Measurements from ENCODE around the gene RELT. TPM values are rescaled to one million over a fixed set of nuclear protein-coding genes. Genes with fewer than 3 reads are reported as not detected.
A peak's percentile ranks its signal among the peaks of the same experiment; 100 is the strongest.

RELT gene
- total and polyA plus RNA-seq, 9 of the 15 experiments (the other 6 are each of a cell fraction or from before 2014, with no cell fraction given), result 1.1 to 20.2 (median 7.4) TPM

- Histone ChIP-seq H3K9me3 (replicated peaks; ENCODE audit: control insufficient read depth, insufficient read depth, low read depth, low read length) (no peaks in the 10 kb centered on the region), H3K27me3 (ENCODE audit: control insufficient read depth in 2 of 2, insufficient read depth in 2 of 2, low read length in 2 of 2) (no peaks in the 10 kb centered on the region), H3K4me2 (ENCODE audit: insufficient read depth, low read length) (no peak overlapping the region; the same call in 1 of the 2 replicates), H3K4me3 (no peak overlapping the region), H3K36me3 (ENCODE audit: control insufficient read depth, insufficient read depth, low read length) (peaks cover 12% of the 10 kb centered on the region; the same call in 2 of the 3 replicates), H3K9ac (ENCODE audit: insufficient read depth in 1 of 2, low read depth in 2 of 2, low read length in 2 of 2) (peak overlapping the region in 1 of 2 experiments; percentile 79; a peak in 2 of 4 replicates), H3K27ac (ENCODE audit: extremely low read depth, low read depth, low read length) (no peak overlapping the region), H4K20me1 (replicated peaks; ENCODE audit: control insufficient read depth, insufficient read depth, low read length) (peaks cover 48% of the 10 kb centered on the region), H3K79me2 (ENCODE audit: control insufficient read depth, insufficient read depth, low read length) (peaks cover 79% of the 10 kb centered on the region), H2AFZ (ENCODE audit: low read depth, low read length) (no peak overlapping the region), H3K4me1 (replicated peaks in 1 of 2; ENCODE audit: control insufficient read depth in 2 of 2, insufficient read depth in 2 of 2, low read length in 2 of 2) (peaks cover 41 to 89% of the 10 kb centered on the region in 2 experiments), H3K9me1 (ENCODE audit: control insufficient read depth, insufficient read depth, low read length) (peaks cover 24% of the 10 kb centered on the region)
- ChIA-PET POLR2A (interaction anchor here (0.5 to 1.6 kb wide), 7 partner anchors 9 to 558 kb away, joined by 3 to 6 read pairs (median 3); no protein-coding TSS in a partner anchor), CTCF (ENCODE audit: low intra/inter-chr PET ratio) (no interaction called here)
- peak in 3 of 4 experiments; percentile 19 to 48 (median 43) for DNase-seq (ENCODE audit: extremely low read depth in 1 of 4, low spot score in 3 of 4)
- in situ Hi-C loops (cut with MboI) (no loop called here), intact Hi-C loops (cut with micrococcal nuclease) (loop anchor here (5.0 kb wide), 1 partner anchor 72 kb away; the partner anchor contains the start of gene ARHGEF17)
- WGBS (ENCODE audit: insufficient coverage, low coverage, missing lambda C conversion rate), result 63% methylated on average over 10 of the region's 10 CpGs
- TF ChIP-seq MAFG (tag; conservative IDR thresholded peaks at IDR 0.05), result no peak
- no peak for TF ChIP-seq THRA (IDR thresholded peaks at IDR 0.05)
- TF ChIP-seq CBFA2T3 (IDR thresholded peaks at IDR 0.05), result 0 out of 2 replicates have a peak, but pooled peaks have one; percentile 8
- TF ChIP-seq ZFX (CRISPR knock-in tag; IDR thresholded peaks at IDR 0.05), result no peak
- FAIRE-seq, result no peak
- ATAC-seq, result no peak
- no TSS peak for BruUV-seq (replicated peaks)
These were observed 3.1 kb downstream of the RELT start for GRCh38 chr11:73379189-73379880.

Measured in K562 (cell line).